H1 (cell line): ENCODE measurements around the gene SHMT2. TPM values are rescaled to one million over a fixed set of nuclear protein-coding genes. Genes with fewer than 3 reads are reported as not detected.

Source experiments
- CHD1 ChIP-seq: IDR thresholded peaks from 2 replicates; pipeline ENCODE4 v1.6.1; 2012; ENCODE audit warnings: low read depth, low read length, improper control_type of control experiment
- E2F6 ChIP-seq: IDR thresholded peaks from 2 replicates; pipeline ENCODE4 v1.6.1; 2012; ENCODE audit warnings: inconsistent platforms
- NRF1 ChIP-seq: IDR thresholded peaks from 2 replicates; pipeline ENCODE4 v1.6.1; 2011; ENCODE audit warnings: mild to moderate bottlenecking, low read depth, low read length, improper control_type of control experiment
- SP1 ChIP-seq: IDR thresholded peaks from 2 replicates; pipeline ENCODE4 v1.6.1; 2011; ENCODE audit warnings: low read depth, low read length
- ZNF274 ChIP-seq: IDR thresholded peaks from 2 replicates; pipeline ENCODE4 v1.7.0; 2012; ENCODE audit warnings: low read length, borderline replicate concordance; ENCODE audit errors: extremely low read depth
- polyA plus RNA-seq, 7 experiments: library from polyadenylated mRNA; depleted of rRNA in 3 of 7; stranded (reverse) in 5 of 7; unstranded in 2 of 7; fragments of >200 nt in 5 of 7; fragments of 200-250 nt in 2 of 7; gene quantifications; 1 replicate in 5 of 7; 2 replicates in 1 of 7; 4 replicates in 1 of 7; pipeline versions ENCODE4 v1.2.1 to v1.2.3, GENCODE V29; 2011 to 2013; ENCODE audit warnings: missing spikeins in 2 of 7, mixed read lengths in 2 of 7
- total RNA-seq: library from RNA; stranded (reverse); fragmentation: NEBNext Ultra II Directional; extraction: Animal tissue kit (Norgen Biotek cat#: 25700); gene quantifications from 2 replicates; pipeline ENCODE4 v1.2.1, GENCODE V29; 2021

Gene SHMT2
- total and polyA plus RNA-seq, 2 of the 8 experiments (the other 6 are each of a cell fraction or from before 2014, with no cell fraction given) = 274 to 520 TPM

DNA sequence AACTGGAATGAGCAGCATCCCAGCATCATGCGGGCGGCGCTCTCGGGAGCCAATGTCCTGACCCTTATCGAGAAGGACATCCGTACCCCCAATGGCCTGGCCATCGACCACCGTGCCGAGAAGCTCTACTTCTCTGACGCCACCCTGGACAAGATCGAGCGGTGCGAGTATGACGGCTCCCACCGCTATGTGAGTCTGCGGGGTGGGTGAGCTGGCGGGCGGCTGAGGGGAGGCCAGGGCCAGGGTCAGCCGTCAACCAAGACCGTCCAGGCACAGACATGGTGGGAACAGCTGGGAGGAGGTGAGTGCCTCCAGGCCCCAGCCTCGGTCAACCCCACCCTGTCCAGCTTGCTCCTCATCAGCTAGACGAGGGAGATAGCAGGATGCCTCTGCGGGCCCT is 38.7 kb upstream of the SHMT2 start (continued):
- TF ChIP-seq CHD1 = no peak
- TF ChIP-seq SP1 = no peak
- no peak for TF ChIP-seq ZNF274
- TF ChIP-seq NRF1 = no peak
- TF ChIP-seq E2F6 = no peak
